HG02970 (cell line): ENCODE results near the gene TAS2R4.
"Not testable (repeated sequence)": the region's sequence is repeated elsewhere in the genome, so short reads cannot be mapped to it uniquely, and the experiment has no call there.

Experiments
- ATAC-seq: cut with Tn5 transposase; IDR thresholded peaks from one replicate; pipeline ENCODE4 v1.9.1; 2021; ENCODE audit warnings: mild to moderate bottlenecking, moderate library complexity, moderate number of reproducible peaks; ENCODE audit not compliant: unreplicated experiment, low FRiP score

Gene TAS2R4

DNA sequence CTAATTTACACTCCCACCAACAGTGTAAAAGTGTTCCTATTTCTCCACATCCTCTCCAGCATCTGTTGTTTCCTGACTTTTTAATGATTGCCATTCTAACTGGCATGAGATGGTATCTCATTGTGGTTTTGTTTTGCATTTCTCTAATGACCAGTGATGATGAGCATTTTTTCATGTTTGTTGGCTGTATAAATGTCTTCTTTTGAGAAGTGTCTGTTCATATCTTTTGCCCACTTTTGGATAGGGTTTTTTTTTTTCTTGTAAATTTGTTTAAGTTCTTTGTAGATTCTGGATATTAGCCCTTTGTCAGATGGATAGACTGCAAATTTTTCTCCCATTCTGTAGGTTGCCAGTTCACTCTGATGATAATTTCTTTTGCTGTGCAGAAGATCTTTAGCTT is 46.0 kb downstream of the TAS2R4 start:
- not testable (repeated sequence) for ATAC-seq
